Measurements from ENCODE around the gene DPF1.

DNA sequence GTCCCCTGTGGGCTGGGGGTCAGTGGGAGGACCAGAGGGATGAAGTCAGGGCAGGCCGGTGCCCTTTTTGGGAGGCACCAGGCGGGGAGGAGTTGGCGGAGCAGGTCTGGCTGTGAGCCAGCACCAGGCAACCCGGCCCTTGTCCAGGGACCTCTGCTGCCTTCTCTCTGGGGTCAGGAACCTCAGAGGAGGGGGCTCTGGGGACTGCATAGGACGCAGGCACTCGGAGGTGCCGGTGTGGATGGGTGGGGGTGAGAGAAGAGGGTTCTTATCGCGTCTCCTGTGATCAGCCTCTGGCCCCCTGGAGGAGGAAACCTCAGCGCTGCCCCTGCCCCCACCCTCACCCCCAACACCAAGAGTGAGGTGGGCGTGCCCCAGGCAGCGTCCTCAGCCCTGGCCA lies 16.5 kb downstream of the DPF1 start:
- TF ChIP-seq, protein P1, sequence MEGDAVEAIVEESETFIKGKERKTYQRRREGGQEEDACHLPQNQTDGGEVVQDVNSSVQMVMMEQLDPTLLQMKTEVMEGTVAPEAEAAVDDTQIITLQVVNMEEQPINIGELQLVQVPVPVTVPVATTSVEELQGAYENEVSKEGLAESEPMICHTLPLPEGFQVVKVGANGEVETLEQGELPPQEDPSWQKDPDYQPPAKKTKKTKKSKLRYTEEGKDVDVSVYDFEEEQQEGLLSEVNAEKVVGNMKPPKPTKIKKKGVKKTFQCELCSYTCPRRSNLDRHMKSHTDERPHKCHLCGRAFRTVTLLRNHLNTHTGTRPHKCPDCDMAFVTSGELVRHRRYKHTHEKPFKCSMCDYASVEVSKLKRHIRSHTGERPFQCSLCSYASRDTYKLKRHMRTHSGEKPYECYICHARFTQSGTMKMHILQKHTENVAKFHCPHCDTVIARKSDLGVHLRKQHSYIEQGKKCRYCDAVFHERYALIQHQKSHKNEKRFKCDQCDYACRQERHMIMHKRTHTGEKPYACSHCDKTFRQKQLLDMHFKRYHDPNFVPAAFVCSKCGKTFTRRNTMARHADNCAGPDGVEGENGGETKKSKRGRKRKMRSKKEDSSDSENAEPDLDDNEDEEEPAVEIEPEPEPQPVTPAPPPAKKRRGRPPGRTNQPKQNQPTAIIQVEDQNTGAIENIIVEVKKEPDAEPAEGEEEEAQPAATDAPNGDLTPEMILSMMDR (IDR thresholded peaks at IDR 0.05): no peak
- no peak for TF ChIP-seq POLR2A (IDR thresholded peaks at IDR 0.05)

Data from lower leg skin (tissue), 3 donors.